Measurements from ENCODE around the gene ABHD15.

Gene ABHD15

GRCh38 chr17:29595107-29595942, 28.5 kb upstream of the ABHD15 start:
- no peak for DNase-seq (ENCODE audit: low spot score)

DNA sequence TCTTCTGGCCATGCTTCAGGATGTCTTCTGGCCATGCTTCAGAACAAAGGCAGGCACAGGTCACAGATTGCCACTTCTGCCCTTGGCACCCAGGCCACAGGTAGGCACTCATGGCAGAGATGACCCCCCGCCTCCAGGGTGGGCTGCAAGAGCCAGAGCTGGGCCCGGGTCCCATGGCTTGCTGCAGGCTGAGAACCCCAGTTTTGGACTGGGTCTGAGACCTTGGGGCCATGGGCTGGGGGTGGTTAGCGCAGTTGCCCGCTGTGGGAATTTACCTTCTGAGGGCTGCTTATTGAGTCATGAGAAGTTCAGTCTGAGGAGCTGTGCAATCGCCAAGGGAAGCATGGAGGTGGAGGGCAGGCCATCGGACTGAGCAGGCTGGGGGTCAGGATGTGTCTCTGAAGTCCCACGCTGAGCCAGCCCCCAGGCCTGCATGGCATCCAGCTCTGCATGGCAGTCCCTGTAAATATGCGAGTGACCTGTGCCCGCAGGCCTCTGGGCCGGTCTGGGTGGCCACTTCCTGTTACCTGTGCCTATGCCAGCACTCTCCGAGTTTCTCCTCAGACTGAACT, 27.8 kb upstream of the ABHD15 start:
- DNase-seq (ENCODE audit: low spot score): no peak

- DNase-seq (ENCODE audit: low spot score): no peak
These were observed 27.0 kb upstream of the ABHD15 start for GRCh38 chr17:29593591-29594518.

GRCh38 chr17:29592850-29593551, 26.2 kb upstream of the ABHD15 start, which contains the start of gene ANKRD13B:
ANKRD13B (plus strand) TSS chr17:29593132; CDS start chr17:29593622, 490 bp downstream.
- peak; percentile 27 for DNase-seq (ENCODE audit: low spot score)

GRCh38 chr17:29591737-29592608, 25.1 kb upstream of the ABHD15 start:
- peak; percentile 77 for DNase-seq (ENCODE audit: low spot score)

- peak; percentile 12 for DNase-seq (ENCODE audit: low spot score)
These were observed 24.4 kb upstream of the ABHD15 start for GRCh38 chr17:29591146-29591736.

GRCh38 chr17:29590411-29591145, 23.7 kb upstream of the ABHD15 start:
- DNase-seq (ENCODE audit: low spot score): no peak

- DNase-seq (ENCODE audit: low spot score): peak; percentile 83
These were observed 22.9 kb upstream of the ABHD15 start, which contains the start of gene GIT1 for GRCh38 chr17:29589524-29590410. GIT1 (minus strand) TSS chr17:29589648; CDS start chr17:29589378, 270 bp downstream.

GRCh38 chr17:29588562-29589411, 21.9 kb upstream of the ABHD15 start:
- peak; percentile 36 for DNase-seq (ENCODE audit: low spot score)

DNA sequence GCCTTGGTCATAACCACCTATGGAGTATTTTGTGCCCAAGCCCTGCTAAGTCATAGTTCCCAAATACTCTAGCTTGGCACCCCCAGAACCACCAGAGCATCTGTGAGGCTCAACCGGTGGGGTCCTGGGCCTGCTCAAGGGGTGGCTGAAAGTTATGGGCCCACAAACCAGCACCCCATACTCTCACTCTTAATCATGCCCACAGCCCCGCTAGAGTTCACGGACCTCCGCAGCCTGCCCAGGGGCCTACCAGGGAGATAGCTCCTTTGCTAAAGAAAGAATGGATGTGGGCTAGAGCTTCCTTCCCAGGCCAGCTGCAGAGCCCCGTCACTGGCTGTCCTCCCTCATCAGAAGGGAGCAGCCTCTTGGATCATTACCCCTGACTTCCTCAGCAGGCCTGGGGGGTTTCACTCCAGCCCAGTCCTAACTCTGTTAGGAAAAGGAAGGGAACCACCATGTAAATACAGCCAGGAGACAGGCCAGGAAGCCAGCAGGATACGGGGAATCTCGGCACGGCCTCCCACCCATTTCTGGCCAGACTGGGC, 21.3 kb upstream of the ABHD15 start:
- no peak for DNase-seq (ENCODE audit: low spot score)

- DNase-seq (ENCODE audit: low spot score): no peak
These were observed 20.8 kb upstream of the ABHD15 start for GRCh38 chr17:29587591-29587990.

DNA sequence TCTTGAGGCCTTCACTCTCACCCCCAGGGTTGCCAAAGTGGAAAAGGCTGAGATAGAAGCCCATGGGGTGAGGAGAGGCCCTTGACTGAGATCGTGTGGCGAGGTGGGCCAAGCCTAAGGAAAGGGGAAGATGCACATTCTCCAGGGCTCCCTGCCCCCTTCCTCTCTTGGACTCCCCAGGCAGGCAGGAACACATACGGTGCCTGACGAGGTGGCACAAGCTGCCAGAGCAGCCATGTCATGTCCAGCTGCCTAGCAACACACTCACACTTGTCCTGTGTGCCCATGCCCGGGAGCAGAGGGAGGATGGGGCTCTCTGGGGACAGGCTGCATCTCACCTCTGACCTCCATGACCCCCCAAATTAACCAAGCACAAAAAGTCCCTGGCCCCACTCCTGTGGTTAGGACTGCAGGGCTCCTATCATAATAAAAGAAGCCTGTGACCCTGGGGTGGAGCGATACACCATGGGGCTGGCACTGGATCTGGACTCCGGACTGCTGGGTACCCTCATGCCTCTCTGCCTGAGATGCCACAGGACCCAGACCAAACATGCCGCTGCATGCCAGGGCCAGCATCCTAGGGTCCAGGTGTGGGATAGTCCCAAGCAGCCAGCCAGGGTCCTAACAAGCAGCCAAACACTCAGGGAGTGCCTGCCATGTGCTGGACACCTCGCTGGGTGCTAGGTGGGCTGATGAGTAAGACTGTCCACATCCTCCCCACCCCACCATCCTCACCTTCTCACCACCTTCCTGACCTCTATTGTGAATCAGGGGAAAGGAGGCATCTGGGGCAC, 20.0 kb upstream of the ABHD15 start:
- DNase-seq (ENCODE audit: low spot score): no peak

DNA sequence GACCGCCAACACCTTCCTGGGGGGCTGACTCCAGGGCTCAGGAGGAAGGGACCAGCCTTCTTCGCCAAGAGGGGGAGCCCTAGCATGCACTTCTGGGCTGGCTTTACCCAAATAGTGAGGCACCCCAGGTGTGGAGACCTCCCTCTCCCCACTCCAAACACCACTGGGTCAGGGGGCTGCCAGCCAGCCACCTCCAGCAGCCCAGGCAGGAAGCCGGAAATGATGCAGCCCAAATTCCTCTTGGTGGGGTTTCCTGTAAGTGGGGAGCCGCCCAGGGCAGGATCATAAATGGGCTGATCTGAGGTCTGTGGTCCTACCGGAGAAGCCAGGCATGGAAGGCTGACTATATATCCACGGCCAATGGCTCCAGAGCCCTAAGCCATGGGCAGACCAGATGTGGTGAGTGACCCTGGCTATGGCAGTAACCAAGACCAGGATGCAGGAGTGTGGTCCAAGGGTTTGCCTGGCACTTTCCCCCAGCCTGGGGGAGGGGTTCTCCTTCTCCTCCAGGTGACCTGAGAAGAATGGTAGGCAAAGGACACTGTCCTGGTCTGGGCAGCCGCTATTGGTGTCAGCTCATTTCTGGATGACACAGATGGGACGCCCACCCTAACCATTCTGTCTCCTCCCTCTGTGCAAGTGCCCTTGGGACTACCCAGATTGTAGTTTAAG, 18.4 kb upstream of the ABHD15 start:
- DNase-seq (ENCODE audit: low spot score): peak; percentile 39

GRCh38 chr17:29584452-29585079, 17.7 kb upstream of the ABHD15 start:
- DNase-seq (ENCODE audit: low spot score): no peak

Data from CD4-positive, alpha-beta T cell treated with Interleukin-2 at 100 ng/mL for 4 hours (primary cell).